Thoracic aorta (tissue), 2 donors: ENCODE measurements around the gene VWA3B. TPM values are rescaled to one million over a fixed set of nuclear protein-coding genes. Genes with fewer than 3 reads are reported as not detected.
"Not testable (repeated sequence)": the region's sequence is repeated elsewhere in the genome, so short reads cannot be mapped to it uniquely, and the experiment has no call there.

Experiments
- ATAC-seq: fragments of 150-250 bp; one replicate; pipeline ENCODE4 v1.8.0; 2017; ENCODE audit warnings: low read depth; ENCODE audit not compliant: insufficient number of reproducible peaks, low FRiP score
- DNase-seq: peaks from one replicate; pipeline ENCODE4 v3.0.0-alpha.2; 2020; ENCODE audit warnings: low spot score
- H3K27ac ChIP-seq, 2 donors: fragments of 200-600 bp; sonication (generic); 1 replicate in 1 of 2; 2 replicates in 1 of 2; pipeline ENCODE4 v1.5.1; 2016; ENCODE audit warnings: mild to moderate bottlenecking in 2 of 2, moderate library complexity in 2 of 2
- H3K27me3 ChIP-seq: fragments of 200-600 bp; sonication (generic); replicated peaks from 2 replicates; pipeline ENCODE4 v1.6.0; 2016; ENCODE audit warnings: mild to moderate bottlenecking; ENCODE audit not compliant: insufficient read depth
- H3K36me3 ChIP-seq: fragments of 200-600 bp; sonication (generic); one replicate; pipeline ENCODE4 v1.5.1; 2016
- H3K4me1 ChIP-seq, 2 donors: fragments of 200-600 bp; sonication (generic); 1 replicate in 1 of 2; 2 replicates in 1 of 2; pipeline versions ENCODE4 v1.5.1 to v1.6.0; 2016; ENCODE audit warnings: low read depth in 2 of 2, mild to moderate bottlenecking in 1 of 2; ENCODE audit not compliant: control insufficient read depth in 1 of 2
- H3K4me3 ChIP-seq: fragments of 200-600 bp; sonication (generic); 2 replicates; pipeline ENCODE4 v1.5.1; 2016; ENCODE audit warnings: mild to moderate bottlenecking
- H3K9me3 ChIP-seq: fragments of 200-600 bp; sonication (generic); 2 replicates; pipeline ENCODE4 v1.5.1; 2016
- total RNA-seq, 2 donors: library from RNA; depleted of rRNA; stranded (reverse); fragments of >200 nt; gene quantifications; one replicate each; pipeline versions ENCODE4 v1.1.0 to v1.2.3, GENCODE V29; 2016
- TF ChIP-seq, protein P1 (sequence below): fragments of 200-600 bp; sonication (generic); IDR thresholded peaks from one replicate; pipeline ENCODE4 v1.5.1; 2019; ENCODE audit warnings: antibody characterized with exemption

Gene VWA3B
- total RNA-seq, 2 donors from 2014 or later = 0.27 TPM; not detected in 1

GRCh38 chr2:98299211-98299905, 212.4 kb downstream of the VWA3B start:
- Histone ChIP-seq H3K27me3 (no peaks in the 10 kb centered on the region), H3K4me3 (no peak overlapping the region), H3K36me3 (no peaks in the 10 kb centered on the region), H3K9me3 (no peaks in the 10 kb centered on the region), H3K27ac (no peak overlapping the region), H3K4me1 (no peaks in the 10 kb centered on the region)
- ATAC-seq (no peak), DNase-seq (no peak)
- TF ChIP-seq, protein P1, sequence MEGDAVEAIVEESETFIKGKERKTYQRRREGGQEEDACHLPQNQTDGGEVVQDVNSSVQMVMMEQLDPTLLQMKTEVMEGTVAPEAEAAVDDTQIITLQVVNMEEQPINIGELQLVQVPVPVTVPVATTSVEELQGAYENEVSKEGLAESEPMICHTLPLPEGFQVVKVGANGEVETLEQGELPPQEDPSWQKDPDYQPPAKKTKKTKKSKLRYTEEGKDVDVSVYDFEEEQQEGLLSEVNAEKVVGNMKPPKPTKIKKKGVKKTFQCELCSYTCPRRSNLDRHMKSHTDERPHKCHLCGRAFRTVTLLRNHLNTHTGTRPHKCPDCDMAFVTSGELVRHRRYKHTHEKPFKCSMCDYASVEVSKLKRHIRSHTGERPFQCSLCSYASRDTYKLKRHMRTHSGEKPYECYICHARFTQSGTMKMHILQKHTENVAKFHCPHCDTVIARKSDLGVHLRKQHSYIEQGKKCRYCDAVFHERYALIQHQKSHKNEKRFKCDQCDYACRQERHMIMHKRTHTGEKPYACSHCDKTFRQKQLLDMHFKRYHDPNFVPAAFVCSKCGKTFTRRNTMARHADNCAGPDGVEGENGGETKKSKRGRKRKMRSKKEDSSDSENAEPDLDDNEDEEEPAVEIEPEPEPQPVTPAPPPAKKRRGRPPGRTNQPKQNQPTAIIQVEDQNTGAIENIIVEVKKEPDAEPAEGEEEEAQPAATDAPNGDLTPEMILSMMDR = no peak

DNA sequence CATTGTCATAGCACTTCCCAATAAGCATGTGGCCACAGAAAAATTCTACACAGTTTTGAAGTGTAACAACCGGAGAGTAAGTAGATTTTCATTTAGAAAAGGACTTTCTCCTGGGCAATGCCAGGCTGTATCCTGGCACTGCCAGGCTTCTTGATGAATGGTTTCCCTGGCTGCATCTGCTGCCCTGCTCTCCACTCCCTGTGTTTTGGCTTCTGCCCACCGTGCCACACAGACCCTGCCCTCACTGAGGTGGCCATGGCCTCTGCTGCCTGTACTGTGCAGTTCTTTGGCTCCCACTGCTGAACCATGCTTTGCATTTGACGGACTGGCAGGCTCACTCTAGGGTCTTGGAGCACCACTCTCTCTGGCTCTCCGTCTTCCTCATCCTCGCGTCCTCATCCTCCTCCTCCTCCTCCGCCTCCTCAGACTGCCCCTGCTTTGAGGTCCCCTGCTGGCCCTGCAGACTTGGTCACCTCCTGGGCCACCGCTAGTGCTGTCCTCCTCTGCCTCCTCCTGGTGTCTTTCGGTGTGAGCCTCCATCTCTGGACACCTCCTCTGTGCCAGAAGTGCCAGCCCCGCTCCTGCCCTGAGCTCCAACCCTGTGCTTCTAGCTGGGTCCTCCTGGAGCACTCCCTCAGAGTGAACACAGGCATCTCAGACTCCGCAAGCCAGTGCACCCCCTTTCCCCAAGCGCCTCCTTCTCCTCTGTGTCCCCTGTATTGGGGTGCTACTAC, 213.3 kb downstream of the VWA3B start:
- Histone ChIP-seq H3K9me3 (no peaks in the 10 kb centered on the region), H3K27me3 (no peaks in the 10 kb centered on the region), H3K4me3 (no peak overlapping the region), H3K36me3 (no peaks in the 10 kb centered on the region), H3K27ac (no peak overlapping the region), H3K4me1 (no peaks in the 10 kb centered on the region)
- TF ChIP-seq, protein P1 = no peak
- DNase-seq (no peak), ATAC-seq (no peak)

DNA sequence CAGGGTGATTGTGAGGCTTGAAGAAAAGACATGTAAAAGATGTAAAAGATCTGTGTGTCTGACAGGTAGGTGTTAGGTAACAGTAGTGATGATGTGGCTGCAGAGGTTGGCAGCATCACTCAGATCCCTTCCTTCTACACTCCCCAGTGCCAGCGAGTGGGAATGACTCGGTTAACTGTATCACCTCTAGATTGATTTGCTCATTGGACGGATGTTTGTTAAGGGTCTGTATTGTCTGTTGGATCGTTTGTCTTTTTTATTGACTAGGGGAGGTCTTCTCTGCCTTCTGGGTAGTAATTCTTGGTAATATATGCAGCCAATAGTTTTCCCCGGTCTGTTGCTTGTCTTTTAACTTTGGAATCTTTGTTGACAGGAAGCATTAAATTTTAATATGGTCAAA, 214.5 kb downstream of the VWA3B start:
- ATAC-seq (no peak), DNase-seq (no peak)
- Histone ChIP-seq H3K4me3 (no peak overlapping the region), H3K27me3 (no peaks in the 10 kb centered on the region), H3K9me3 (no peaks in the 10 kb centered on the region), H3K36me3 (no peaks in the 10 kb centered on the region), H3K4me1 (no peaks in the 10 kb centered on the region), H3K27ac (no peak overlapping the region)
- TF ChIP-seq, protein P1 = no peak

DNA sequence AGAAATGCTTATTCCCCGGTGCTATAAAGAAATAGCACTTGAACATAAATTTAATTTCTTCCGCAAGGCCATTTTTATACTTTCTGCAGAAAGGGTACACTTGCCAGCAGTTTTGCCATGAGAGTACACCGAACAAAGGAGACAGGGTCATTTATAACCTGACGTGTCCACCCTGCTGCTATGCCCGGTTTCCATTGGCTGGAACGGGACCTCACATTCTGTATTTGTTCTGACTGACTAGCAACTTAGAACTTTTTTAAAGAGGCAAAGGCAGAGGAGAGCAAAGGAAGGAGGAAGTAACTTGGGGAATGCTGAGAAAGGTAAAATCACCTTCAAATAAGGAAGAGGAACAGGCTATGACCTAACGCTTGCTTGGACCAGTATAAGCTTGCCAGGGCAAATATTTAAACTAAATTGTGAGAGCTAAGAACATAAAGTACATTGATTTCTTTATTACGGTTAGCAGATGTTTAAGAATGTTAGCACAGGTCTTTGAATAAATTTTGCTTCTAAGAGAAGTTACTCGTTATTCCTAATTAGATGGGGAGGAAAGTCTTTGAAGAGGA, 220.2 kb downstream of the VWA3B start:
- H3K27me3 ChIP-seq, H3K4me3 ChIP-seq, ATAC-seq, H3K4me1 ChIP-seq, H3K27ac ChIP-seq, DNase-seq, H3K36me3 ChIP-seq, H3K9me3 ChIP-seq: not testable (repeated sequence)

DNA sequence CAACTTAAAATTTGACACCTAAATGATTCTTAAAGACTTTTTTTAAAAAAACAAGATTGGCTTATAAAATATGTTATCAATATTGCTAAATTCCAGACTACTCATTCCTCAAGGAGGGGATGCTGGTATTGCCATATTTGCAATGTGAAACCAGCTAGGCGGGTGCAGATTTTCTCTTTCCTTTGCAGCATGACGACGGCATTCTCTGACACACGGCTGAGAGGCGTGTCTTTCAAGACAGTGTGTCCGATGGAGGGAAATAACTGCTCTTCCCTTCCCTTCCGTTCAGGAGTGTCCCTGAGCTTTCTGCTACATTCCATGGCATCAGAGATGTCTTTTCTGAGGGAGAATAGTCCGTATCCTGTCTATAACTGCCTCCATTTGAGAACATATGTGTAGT, 221.1 kb downstream of the VWA3B start:
- Histone ChIP-seq H3K4me3 (no peak overlapping the region), H3K4me1 (no peaks in the 10 kb centered on the region), H3K27me3 (no peaks in the 10 kb centered on the region), H3K27ac (no peak overlapping the region), H3K9me3 (no peaks in the 10 kb centered on the region), H3K36me3 (no peaks in the 10 kb centered on the region)
- ATAC-seq (no peak), DNase-seq (no peak)
- TF ChIP-seq, protein P1 = no peak
